ENCODE results near the gene BACH2. TPM values are rescaled to one million over a fixed set of nuclear protein-coding genes. Genes with fewer than 3 reads are reported as not detected.
A peak's percentile ranks its signal among the peaks of the same experiment; 100 is the strongest.

The BACH2 gene
- polyA plus RNA-seq, 1 of the 3 experiments (the other 2 are of a cell fraction) = 0.46 TPM

- ChIA-PET CTCF (interaction anchor here (0.6 to 1.9 kb wide), 9 partner anchors 9 to 347 kb away, joined by 3 to 5 read pairs (median 3); no protein-coding TSS in a partner anchor), POLR2A (no interaction called here)
- H3K9ac ChIP-seq = no peak overlapping the region
- peak overlapping the region in 1 of 2 experiments; percentile 10; a peak in 1 of 4 replicates for H3K4me3 ChIP-seq (ENCODE audit: low read depth in 2 of 2, low read length in 1 of 2)
- no peak overlapping the region for H3K27ac ChIP-seq (ENCODE audit: low read depth in 2 of 2, low read length in 1 of 2)
- DNase-seq = peak; percentile 41
- H2AFZ ChIP-seq (ENCODE audit: low read depth) = no peak overlapping the region
- H3K36me3 ChIP-seq (replicated peaks in 1 of 2; ENCODE audit: control insufficient read depth in 1 of 2, insufficient read depth in 2 of 2, low read length in 1 of 2) = no peaks in the 10 kb centered on the region
- H3K9me2 ChIP-seq = no peaks in the 10 kb centered on the region
- H3K9me3 ChIP-seq = no peaks in the 10 kb centered on the region
- 81% methylated on average over 4 of the region's 4 CpGs for WGBS (ENCODE audit: low lambda C conversion rate)
- no peaks in the 10 kb centered on the region for H4K20me1 ChIP-seq (ENCODE audit: insufficient read depth)
- TF ChIP-seq CTCF (IDR thresholded peaks at IDR 0.05) (peak; percentile 55), EZH2phosphoT487 (IDR thresholded peaks at IDR 0.05; ENCODE audit: borderline replicate concordance, low read depth) (no peak), NFIC (IDR thresholded peaks at IDR 0.05; ENCODE audit: borderline replicate concordance) (no peak), GATA2 (CRISPR knock-in tag; IDR thresholded peaks at IDR 0.05) (no peak), RAD21 (IDR thresholded peaks at IDR 0.05; ENCODE audit: low read length) (peak; percentile 60), MAX (IDR thresholded peaks at IDR 0.05; ENCODE audit: low read depth) (no peak), EP300 (IDR thresholded peaks at IDR 0.05; ENCODE audit: borderline replicate concordance in 1 of 2, low read depth in 1 of 2, low read length in 1 of 2) (no peak), TCF12 (IDR thresholded peaks at IDR 0.05) (no peak), RFX5 (IDR thresholded peaks at IDR 0.05; ENCODE audit: low read length) (no peak), SMC3 (IDR thresholded peaks at IDR 0.05; ENCODE audit: low read depth, low read length) (peak; percentile 32), USF1 (IDR thresholded peaks at IDR 0.05; ENCODE audit: borderline replicate concordance, low read depth) (no peak)
- H3K4me1 ChIP-seq (ENCODE audit: control insufficient read depth in 1 of 2, insufficient read depth in 2 of 2, low read depth in 1 of 2, low read length in 1 of 2) = peaks cover 11 to 19% of the 10 kb centered on the region in 2 experiments; a peak in 3 of 4 replicates
- no peaks in the 10 kb centered on the region for H3K79me2 ChIP-seq (ENCODE audit: insufficient read depth)
- no peaks in the 10 kb centered on the region for H3K27me3 ChIP-seq (ENCODE audit: insufficient read depth)
- H3K4me2 ChIP-seq = no peak overlapping the region
- H3F3A ChIP-seq (replicated peaks; ENCODE audit: insufficient read depth) = peaks cover 15% of the 10 kb centered on the region
These were observed 9.7 kb downstream of the BACH2 start for GRCh38 chr6:90286884-90287488.

DNA sequence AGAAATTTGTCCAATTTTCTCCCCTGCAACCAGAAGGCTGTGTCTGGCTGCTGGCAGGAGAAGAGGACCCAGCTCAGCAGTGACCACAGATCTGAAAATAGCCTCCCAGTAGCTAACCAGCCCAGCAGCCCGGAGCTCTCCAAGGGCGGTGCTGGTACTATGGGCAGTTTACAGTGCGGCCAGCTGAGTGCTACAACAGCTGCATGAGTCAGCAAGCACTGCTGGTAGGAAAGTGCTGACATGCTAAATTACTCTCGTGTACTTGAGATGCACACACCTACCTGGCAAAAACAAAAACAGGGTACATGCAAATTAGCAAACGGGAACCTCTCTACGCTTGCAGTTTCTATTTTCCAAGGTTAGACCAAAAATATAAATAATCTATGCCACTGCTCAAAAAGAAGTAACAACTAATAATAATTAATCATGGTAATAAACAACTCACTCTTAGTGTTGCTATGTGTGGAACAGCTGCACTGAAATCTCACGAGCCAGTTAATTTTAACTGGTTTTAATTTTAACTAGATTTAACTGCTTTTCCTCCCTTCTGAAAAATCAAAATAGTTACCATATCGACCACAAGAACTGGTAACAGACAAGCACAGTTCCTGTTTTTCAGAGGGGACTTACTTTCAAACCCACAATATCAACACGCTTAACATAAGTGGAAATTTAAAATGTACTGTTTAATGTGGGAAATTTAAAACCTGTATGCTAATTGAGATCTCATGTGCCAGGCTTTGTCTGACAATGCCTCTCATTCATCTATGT, 10.8 kb downstream of the BACH2 start:
- 41% methylated on average over 9 of the region's 9 CpGs for WGBS (ENCODE audit: low lambda C conversion rate)
- Histone ChIP-seq H3K9me2 (no peaks in the 10 kb centered on the region), H4K20me1 (ENCODE audit: insufficient read depth) (no peaks in the 10 kb centered on the region), H3K27ac (ENCODE audit: low read depth in 2 of 2, low read length in 1 of 2) (peak overlapping the region in 1 of 2 experiments; percentile 74; a peak in 3 of 4 replicates), H3K36me3 (replicated peaks in 1 of 2; ENCODE audit: control insufficient read depth in 1 of 2, insufficient read depth in 2 of 2, low read length in 1 of 2) (no peaks in the 10 kb centered on the region), H3K27me3 (ENCODE audit: insufficient read depth) (no peaks in the 10 kb centered on the region), H3F3A (replicated peaks; ENCODE audit: insufficient read depth) (peaks cover 15% of the 10 kb centered on the region), H3K9me3 (no peaks in the 10 kb centered on the region), H3K4me3 (ENCODE audit: low read depth in 2 of 2, low read length in 1 of 2) (0 out of 4 replicates have a peak overlapping the region, but pooled peaks of 1 of the 2 experiments have one; percentile 51), H3K9ac (no peak overlapping the region), H3K79me2 (ENCODE audit: insufficient read depth) (no peaks in the 10 kb centered on the region), H3K4me2 (peak overlapping the region; percentile 78), H3K4me1 (ENCODE audit: control insufficient read depth in 1 of 2, insufficient read depth in 2 of 2, low read depth in 1 of 2, low read length in 1 of 2) (peaks cover 11 to 18% of the 10 kb centered on the region in 2 experiments; a peak in 3 of 4 replicates), H2AFZ (ENCODE audit: low read depth) (no peak overlapping the region)
- ChIA-PET CTCF (interaction anchor here (1.0 to 2.2 kb wide), 9 partner anchors 9 to 315 kb away, joined by 3 to 6 read pairs (median 4); partner anchors contain the start of gene BACH2), POLR2A (interaction anchor here (0.6 to 1.5 kb wide), 2 partner anchors 67 to 300 kb away, joined by 3 to 5 read pairs; no protein-coding TSS in a partner anchor)
- DNase-seq = peak; percentile 36
- TF ChIP-seq USF1 (IDR thresholded peaks at IDR 0.05; ENCODE audit: borderline replicate concordance, low read depth) (no peak), RCOR1 (IDR thresholded peaks at IDR 0.05; ENCODE audit: low read length) (no peak), POLR2AphosphoS5 (IDR thresholded peaks at IDR 0.05; ENCODE audit: low read depth, low read length) (peak; percentile 41; the same call in 1 of the 2 replicates), REST (IDR thresholded peaks at IDR 0.05; ENCODE audit: low read depth, low read length) (peak; percentile 70; the same call in 1 of the 2 replicates), NFIC (IDR thresholded peaks at IDR 0.05; ENCODE audit: borderline replicate concordance) (peak; percentile 34; the same call in 1 of the 2 replicates), ELF1 (IDR thresholded peaks at IDR 0.05) (no peak), USF2 (IDR thresholded peaks at IDR 0.05; ENCODE audit: borderline replicate concordance, low read depth, low read length) (no peak)

Measured in SK-N-SH (cell line).